Stimulated activated CD4-positive, alpha-beta T cell treated with anti-CD3 and anti-CD28 coated beads, Interleukin-1b, Interleukin-23, amount 100 ng/mL, for 24 hours (primary cell): ENCODE measurements around the gene PDS5B.

Experiments used
- DNase-seq, 4 experiments: peaks; one replicate each; pipeline ENCODE4 v3.0.0-alpha.2; 2020; ENCODE audit warnings: low read depth in 4 of 4, low spot score in 1 of 4

The PDS5B gene

GRCh38 chr13:32589471-32589870 lies 3.2 kb downstream of the PDS5B start:
- no peak for DNase-seq

- DNase-seq, result no peak
Measured at GRCh38 chr13:32590266-32590665, 4.0 kb downstream of the PDS5B start.

DNA sequence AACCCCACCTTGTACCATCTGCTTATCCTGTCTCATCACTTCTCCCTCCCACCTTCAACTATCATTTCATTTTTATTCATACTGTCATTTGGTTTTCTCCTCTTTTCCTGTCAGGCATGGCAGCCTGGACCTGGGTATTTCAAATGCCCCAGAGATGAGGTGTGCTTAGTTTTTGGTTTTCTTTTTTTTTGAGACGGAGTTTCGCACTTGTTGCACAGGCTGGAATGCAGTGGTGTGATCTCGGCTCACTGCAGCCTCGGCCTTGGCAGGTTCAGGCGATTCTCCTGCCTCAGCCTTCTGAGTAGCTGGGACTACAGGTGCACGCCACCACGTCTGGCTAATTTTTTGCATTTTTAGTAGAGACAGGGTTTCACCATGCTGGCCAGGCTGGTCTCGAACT lies 5.8 kb downstream of the PDS5B start:
- DNase-seq, result no peak

DNA sequence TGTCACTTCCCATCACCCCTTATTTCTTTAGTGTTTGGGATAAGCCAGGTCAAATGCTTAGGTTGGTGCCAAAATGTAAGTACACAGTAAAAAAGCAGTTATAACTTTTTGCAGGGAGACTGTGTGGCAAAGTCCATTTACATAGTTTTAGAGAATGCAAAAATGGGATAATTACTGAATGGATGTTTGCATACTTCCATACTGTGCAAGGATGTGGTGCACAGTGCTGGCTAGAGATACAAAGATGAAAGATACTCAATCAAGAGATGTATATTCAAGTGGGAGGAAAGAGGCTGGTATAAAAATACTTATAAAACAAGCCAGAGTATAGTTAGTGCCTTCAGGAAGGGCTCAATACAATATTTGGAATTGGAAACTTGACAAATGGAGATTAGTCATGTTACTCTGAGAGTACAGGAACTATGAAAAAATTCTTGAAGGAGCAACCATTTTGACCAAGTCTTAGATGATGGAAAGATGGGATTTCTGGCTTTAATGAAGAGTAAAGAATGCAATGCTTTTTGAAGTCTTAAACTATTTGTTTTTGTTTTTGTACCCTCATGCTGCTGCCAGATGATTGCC lies 8.0 kb downstream of the PDS5B start:
- no peak for DNase-seq

GRCh38 chr13:32595306-32595705 lies 9.1 kb downstream of the PDS5B start:
- DNase-seq, result no peak

DNA sequence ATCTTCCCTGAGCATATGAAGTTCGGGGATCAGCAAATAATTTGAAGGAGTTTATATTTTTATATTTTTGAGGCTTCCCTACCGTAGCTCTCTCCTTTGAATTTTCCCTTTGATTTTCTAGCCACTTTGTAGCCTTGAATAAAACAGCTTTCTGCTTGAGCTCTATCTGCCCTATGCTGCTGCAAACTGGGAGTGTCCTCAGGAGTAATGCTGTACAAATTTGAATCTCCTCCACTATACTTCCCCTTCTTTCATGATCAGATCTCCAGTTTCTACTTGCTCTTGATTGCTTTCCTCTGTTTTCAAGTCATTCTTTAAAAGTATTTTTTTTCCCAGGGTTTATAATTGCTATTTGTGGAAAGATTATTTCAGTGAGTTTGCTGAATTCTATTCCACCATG lies 14.6 kb downstream of the PDS5B start:
- DNase-seq, result no peak

- no peak for DNase-seq
Measured at GRCh38 chr13:32609428-32609827, 23.2 kb downstream of the PDS5B start.

GRCh38 chr13:32610538-32610937 lies 24.3 kb downstream of the PDS5B start:
- no peak for DNase-seq

DNA sequence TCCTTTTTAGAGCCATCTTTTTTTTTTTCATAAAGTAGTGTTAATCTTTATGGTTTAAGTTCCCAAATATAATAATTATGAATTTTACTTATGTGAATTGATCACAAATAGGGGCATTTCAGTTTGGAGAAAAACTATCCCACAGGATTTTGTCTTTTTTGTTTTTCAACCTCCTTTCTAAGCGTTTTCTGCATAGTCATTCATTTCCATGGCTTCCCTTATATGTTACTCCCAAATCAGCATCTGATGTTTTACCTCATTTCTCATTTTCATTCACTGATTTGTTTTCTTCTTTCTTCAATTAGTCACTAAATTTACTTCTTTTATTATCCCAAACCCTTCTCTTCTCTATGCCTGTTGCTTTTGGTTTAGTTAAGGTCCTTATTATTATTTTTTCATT lies 24.7 kb downstream of the PDS5B start:
- no peak for DNase-seq

GRCh38 chr13:32616883-32617511 lies 30.7 kb downstream of the PDS5B start:
- DNase-seq, result no peak

DNA sequence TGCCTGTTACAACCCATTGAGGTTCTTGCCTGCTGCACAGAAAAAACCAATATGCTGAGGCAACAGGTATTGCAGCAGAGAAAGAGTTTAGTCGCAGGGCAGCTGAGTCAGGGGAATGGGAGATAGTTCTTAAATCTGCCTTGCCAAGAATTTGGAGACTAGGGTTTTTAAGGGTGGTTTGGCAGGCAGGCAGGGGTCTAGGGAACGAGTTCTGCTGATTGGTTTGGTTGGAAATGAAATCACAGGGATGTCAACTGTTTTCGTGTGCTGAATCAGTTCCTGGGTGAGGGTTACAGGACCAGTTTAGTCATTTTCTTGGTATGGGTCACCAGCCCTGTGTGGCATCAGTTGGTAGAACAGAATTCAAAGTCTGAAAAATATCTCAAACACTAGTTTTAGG lies 36.6 kb downstream of the PDS5B start:
- DNase-seq, result no peak

DNA sequence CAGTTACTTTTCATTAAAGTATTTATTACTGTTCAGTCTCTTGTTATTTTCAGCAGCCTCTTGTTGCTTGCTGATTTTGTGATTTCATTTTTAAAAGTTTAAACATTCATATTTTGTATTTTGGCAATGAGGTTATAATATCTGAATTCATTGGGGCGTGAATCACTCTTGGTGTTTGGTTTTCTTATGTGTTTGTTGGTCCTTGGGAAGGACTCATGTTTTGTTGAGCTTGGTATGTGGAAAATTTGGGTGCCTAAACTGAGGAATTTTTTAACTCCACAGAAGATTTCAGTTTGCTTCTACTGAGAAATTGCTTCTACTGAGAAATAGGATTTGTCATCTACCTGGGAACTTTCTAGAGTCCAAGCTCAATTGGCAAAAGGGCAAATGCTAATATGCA lies 38.2 kb downstream of the PDS5B start:
- DNase-seq, result no peak

GRCh38 chr13:32627793-32628192 lies 41.5 kb downstream of the PDS5B start:
- DNase-seq, result no peak

- no peak for DNase-seq
Measured at GRCh38 chr13:32629313-32629712, 43.1 kb downstream of the PDS5B start.

- DNase-seq, result no peak
Measured at GRCh38 chr13:32629866-32630265, 43.6 kb downstream of the PDS5B start.

- no peak for DNase-seq
Measured at GRCh38 chr13:32632343-32632909, 46.2 kb downstream of the PDS5B start.

GRCh38 chr13:32636711-32637110 lies 50.5 kb downstream of the PDS5B start:
- no peak for DNase-seq

DNA sequence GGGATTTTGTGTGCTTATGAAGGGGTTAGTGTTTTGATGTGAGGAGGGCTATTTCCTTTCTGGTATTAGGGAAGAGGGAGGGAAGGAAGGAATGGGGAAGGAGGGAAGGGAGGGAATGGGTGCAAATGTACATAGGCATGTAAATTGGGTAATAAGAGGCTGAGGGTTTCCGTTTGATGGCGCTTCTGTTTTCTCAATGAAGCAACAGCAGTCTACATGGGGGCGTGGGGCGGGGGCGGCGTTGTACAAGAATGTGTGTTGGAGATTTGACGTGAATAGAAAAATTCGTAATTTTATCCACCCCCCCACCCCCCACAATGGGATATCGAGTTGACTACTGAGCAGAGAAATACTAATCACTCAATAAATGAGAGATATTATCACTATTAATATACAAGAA lies 52.5 kb downstream of the PDS5B start:
- DNase-seq, result no peak

- DNase-seq, result peak in 2 of 4 experiments; percentile 22 to 23
Measured at GRCh38 chr13:32639502-32640105, 53.4 kb downstream of the PDS5B start.

DNA sequence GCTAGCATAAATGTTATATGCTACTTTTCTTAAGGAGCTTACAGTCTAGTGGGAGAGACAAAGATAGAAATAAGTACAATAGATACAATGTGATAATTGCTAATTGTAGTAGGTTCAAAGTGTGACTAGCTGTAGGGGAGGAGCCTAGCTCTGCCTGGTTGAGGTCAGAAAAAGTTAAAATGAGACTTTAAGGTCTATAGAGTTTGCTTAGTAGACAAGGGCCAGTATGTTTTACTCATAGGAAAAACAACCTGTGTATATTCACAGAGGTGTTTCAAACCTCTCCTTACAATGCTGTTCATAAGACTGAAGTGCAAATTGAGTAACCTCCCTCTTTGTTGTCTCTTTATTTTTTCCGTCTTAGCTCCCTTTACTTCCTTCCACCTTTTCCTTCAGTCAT lies 56.1 kb downstream of the PDS5B start:
- no peak for DNase-seq

- DNase-seq, result no peak
Measured at GRCh38 chr13:32642858-32643257, 56.6 kb downstream of the PDS5B start.

GRCh38 chr13:32645854-32646253 lies 59.6 kb downstream of the PDS5B start:
- peak in 1 of 4 experiments; percentile 22 for DNase-seq

DNA sequence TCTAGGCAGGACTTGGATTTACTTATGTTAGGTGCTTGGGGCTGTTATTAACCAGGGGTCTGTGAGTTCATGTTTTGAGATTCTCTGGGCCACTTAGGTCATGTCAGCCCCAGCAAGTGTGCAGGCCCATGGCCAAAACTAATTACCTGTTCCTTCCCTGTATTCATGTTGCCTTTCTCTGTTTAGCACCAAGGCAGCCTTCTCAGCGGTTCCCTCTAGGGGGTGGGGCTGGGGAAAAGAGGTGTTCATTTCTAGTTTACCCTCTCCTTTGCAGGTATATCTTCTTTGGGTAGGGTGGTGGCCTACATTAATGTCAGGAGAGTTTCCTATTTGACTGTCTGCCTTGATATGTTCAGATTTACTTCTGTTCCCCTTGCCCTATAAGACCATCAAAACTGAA lies 61.7 kb downstream of the PDS5B start:
- DNase-seq, result no peak
